PC-9 (cell line): ENCODE results near the gene KIF5C.

Source experiments
- CTCF ChIP-seq: fragments of 200-600 bp; sonication (generic); conservative IDR thresholded peaks from 2 replicates; pipeline ENCODE4 v1.6.1; 2017; ENCODE audit warnings: mixed run types, antibody characterized with exemption, mild to moderate bottlenecking, moderate library complexity
- EZH2 ChIP-seq: fragments of 200-600 bp; sonication (generic); IDR thresholded peaks from 2 replicates; pipeline ENCODE4 v1.8.0; 2017; ENCODE audit warnings: antibody characterized with exemption, low read depth

DNA sequence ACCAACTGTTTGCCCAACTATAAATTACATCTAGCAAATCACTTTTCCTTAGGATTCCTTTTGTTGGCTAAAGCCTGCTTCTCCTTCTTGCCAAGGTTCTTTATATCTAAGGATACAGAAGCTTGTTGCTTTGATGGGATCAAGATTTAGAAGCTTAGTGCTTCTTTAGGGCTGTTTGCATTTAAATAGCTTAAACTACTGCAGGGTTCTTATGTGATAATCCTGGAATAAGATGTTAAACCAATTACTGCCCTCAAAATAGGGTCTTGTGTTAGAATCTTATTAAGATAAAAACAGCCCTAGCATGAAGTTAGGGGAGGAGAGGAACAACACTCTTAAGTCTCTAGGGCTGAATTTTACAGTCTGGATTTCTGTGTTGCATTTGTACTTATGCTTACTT is 64.2 kb downstream of the KIF5C start:
- TF ChIP-seq CTCF: no peak
- TF ChIP-seq EZH2: no peak
